ENCODE measurements around the gene MTA1.
A peak's percentile ranks its signal among the peaks of the same experiment; 100 is the strongest.

The MTA1 gene

GRCh38 chr14:105476097-105476830 lies 56.6 kb downstream of the MTA1 start:
- DNase-seq (ENCODE audit: low read depth in 2 of 2): no peak

DNA sequence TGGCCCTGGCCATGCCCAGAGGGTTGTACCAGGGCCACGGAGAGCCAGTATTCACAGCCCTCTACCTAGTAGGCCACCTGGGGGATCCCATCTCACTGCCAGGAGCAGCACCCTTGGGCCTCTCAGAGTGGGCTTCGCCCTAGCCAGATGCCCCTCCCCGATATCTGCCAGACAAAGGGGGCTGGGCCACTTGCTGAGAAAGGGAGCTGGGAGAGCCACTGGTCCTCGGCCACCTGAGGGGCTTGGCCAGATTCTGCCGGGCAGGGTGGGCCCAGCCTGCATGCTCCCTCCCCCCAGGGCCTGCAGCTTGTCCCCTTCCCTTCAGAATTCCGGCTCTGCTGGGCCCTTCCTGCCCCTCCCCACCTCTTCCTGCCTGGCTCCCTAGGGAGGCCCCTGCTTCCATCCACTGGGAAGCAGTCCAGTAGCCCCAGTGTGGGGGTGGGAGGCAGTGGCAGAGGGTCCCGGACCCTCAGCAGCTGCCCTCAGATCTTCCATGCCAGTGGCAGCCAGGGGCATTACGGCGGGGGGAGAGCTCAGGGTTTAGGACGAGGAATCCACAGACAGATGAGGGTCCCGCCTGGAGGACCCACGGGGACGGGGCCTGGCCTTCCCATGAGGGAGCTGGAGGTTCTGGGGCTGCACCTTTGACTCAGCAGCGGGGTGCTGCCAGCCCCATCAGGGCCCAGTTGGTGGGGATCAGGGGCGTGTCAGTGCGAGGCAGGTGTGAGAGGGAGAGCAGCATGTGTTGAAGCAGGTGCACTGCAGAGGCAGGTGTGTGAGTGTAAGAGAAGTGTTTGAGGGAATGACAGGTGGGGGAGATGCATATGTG lies 57.4 kb downstream of the MTA1 start:
- DNase-seq (ENCODE audit: low read depth in 2 of 2): no peak

DNA sequence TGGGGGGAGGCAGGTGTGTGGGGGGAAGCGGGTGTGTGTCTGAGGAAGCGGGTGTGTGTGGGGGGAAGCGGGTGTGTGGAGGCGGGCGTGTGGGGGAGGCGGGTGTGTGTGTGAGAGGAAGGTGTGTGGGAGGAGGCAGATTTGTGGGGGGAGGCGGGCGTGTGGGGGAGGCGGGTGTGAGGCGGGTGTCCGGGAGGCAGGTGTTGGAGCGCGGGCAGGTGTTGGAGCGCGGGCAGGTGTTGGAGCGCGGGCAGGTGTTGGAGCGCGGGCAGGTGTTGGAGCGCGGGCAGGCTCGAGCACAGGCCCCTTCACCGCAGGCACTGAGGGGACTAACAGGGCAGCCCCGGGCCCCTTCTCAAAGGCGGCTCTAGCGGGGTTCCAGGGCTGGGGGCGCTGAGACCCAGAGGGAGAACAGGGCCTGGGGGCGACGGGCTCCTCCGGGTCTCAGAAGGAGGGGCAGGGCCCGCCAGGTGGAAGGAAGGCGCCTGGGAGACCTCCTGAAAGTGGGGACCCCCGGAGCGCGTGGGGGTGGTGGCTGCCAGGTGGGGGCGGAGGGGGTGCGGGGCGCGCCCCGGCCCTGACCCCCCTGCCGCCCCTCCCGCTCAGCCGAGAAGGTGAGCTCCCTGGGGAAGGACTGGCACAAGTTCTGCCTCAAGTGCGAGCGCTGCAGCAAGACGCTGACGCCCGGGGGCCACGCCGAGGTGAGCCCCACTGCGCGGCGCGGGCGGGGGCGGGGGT lies 58.2 kb downstream of the MTA1 start:
- no peak for DNase-seq (ENCODE audit: low read depth in 2 of 2)

DNA sequence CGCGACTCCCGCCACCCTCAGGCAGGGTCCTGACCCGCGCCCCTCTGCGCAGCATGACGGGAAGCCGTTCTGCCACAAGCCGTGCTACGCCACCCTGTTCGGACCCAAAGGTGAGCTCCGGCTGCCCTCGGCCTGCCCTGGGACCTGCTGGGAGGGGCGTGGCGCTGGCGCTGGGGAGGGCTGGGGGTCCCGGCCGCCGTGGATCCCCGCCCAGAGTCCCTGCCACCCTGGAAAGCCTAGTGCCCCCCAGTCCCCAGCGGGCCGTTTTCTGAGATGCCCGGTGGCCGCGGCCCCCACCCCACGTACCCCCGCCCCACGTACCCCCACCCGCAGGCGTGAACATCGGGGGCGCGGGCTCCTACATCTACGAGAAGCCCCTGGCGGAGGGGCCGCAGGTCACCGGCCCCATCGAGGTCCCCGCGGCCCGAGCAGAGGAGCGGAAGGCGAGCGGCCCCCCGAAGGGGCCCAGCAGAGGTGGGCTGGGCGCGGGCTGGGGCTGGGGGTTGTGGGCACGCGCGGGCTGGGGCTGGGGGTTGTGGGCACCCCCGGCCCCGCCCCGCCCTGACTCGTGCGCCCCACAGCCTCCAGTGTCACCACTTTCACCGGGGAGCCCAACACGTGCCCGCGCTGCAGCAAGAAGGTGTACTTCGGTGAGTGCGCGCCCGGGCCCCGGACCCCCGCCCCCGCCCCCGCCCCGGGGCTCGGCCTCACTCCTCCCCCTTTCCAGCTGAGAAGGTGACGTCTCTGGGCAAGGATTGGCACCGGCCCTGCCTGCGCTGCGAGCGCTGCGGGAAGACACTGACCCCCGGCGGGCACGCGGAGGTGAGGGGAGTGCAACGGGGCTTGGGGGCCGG lies 59.0 kb downstream of the MTA1 start:
- no peak for DNase-seq (ENCODE audit: low read depth in 2 of 2)

DNA sequence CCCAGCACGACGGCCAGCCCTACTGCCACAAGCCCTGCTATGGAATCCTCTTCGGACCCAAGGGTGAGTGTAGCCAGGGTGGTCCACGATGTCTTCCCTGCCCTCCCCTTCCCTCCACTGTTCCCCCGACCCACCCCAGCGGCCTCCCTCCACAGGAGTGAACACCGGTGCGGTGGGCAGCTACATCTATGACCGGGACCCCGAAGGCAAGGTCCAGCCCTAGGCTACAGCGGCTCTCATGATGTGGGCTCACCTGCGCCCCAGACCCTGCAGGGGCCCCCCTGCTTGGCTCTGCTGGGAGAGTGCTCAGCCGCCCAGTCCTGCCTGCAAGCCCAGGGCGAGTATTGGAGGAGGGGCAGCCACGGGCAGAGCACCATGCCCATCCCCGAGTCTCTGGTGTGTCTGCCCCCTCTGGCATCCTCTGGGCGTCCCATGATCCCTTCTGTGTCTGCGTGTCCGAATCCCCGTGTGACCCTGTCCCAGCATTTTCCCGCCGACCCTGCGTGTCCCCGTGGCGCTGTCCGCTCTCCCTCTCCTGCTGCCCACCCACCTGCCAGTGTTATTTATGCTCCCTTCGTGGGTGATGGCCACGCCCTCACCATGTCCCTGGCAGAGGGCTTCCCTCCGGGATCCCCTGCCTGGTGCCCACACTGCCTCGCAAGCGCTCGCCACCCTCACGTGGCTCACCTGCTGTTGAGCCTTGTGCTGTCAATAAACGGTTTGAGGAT lies 60.0 kb downstream of the MTA1 start:
- DNase-seq (ENCODE audit: low read depth in 2 of 2): no peak

GRCh38 chr14:105480199-105480746 lies 60.6 kb downstream of the MTA1 start:
- no peak for DNase-seq (ENCODE audit: low read depth in 2 of 2)

- peak; percentile 83 to 91 for DNase-seq (ENCODE audit: low read depth in 2 of 2)
Measured at GRCh38 chr14:105480807-105481801, 61.5 kb downstream of the MTA1 start.

DNA sequence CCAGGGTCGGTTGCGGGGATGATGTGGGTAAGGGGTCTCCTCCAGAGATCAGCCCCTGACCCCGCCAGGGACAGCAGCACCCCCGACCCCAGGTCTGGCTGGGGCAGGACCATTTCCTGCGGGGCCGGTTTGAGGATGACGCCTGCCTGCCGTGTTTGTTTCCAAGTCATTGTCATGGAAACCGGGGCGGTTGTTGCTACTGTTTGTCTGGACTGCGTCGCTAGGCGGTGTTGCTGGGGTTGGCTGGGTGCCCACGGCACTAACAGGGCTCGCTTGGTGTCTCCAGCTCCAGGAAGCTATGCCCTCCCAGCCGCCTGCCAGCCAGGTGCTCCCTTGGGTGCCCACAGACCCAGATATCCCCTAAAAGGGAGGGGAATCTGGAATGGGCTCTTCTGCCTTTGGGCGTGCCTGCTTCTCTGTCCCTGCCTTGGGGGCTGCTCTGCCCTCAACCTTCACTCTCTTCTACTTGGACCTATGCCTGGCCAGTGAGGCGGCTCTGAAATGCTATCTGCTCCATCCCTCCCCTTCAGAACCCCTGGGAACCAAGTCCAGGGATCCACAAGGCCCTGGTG lies 62.3 kb downstream of the MTA1 start:
- DNase-seq (ENCODE audit: low read depth in 2 of 2): peak; percentile 82 to 89

- DNase-seq (ENCODE audit: low read depth in 2 of 2): no peak
Measured at GRCh38 chr14:105482486-105483110, 63.0 kb downstream of the MTA1 start.

DNA sequence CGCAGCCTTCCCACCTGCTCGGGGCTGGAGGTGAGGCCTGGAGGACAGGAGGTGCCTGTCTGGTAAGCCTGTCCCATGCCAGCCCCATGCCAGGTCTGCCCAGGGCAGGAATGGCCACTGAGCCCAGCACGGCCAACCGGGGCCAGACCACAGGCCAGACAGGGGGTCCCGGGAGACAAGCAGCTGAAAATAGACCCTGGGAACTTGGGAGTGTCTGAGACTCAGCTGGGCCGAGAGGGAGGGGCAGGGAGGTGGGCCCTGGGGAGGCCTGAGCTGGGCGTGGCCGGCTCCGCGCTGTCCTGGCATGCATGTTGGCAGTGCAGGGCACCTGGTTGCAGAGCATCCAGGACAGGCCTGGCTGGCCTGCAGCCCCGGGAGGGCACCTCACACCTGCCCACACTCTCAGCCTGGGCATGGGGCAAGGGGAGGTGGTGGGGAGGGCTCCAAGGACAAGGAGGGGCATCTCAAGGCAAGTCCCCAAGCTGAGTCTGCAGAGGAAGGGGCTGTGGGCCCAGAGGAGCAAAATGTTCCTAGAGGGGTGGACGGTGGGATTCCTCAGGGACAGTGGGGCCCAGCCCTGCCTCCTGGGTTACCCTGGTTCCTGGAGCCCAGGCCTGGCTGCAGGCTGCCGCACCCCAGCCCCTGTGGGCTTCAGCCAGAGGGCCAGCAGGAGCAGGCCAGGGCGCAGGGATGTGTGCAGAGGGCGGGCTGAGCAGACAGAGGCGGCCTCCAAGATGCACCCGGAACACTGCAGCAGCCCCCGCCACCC lies 63.9 kb downstream of the MTA1 start:
- DNase-seq (ENCODE audit: low read depth in 2 of 2): no peak

GRCh38 chr14:105484069-105484996 lies 64.7 kb downstream of the MTA1 start:
- DNase-seq (ENCODE audit: low read depth in 2 of 2): no peak

- no peak for DNase-seq (ENCODE audit: low read depth in 2 of 2)
Measured at GRCh38 chr14:105484997-105485393, 65.4 kb downstream of the MTA1 start.

- peak in 1 of 2 donors; percentile 48 for DNase-seq (ENCODE audit: low read depth in 2 of 2)
Measured at GRCh38 chr14:105485739-105486162, 66.1 kb downstream of the MTA1 start.

DNA sequence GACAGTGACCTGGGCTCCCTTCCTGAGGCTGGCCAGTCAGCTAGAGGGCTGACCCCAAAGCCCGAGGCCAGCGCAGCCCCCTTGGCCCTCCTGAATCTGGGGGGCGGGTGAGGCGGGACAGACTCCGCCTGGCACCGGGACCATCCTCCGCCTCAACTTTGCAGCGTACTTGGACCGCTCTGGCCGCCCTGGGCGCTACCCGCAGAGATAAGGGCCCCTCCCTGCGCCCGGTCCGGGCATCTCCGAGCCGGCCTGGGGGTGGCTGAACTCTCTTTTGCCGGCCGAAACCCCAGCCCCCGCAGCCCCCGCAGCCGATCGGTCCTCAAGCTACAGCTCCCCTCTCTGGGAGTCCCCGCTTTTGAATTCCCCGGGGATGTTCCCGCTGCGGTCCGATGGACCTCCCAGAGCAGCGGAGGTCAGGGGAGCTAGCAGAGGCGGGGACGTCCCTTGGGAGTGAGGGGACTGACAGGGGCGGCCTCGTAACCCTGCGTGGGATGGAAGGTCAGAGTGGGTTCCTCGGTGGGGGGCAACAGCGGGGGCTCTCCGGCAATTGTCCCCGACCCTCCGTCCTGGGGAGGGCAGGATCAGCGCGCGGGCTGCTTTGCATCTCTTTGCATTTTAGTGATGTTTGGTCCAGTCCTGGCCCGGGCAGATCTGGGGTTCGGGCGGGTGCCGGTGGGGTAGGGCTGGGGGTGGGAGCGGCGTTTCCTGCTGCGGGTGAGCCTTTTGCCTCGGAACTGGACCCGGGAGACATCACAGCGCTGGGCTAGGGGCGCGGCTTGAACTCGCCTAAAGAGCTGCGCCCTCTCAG lies 66.7 kb downstream of the MTA1 start, which contains the start of gene CRIP1:
Gene CRIP1, plus strand, starts transcription at position 724 of the 811 bp plus-strand sequence. CDS start 374 bp downstream, outside the sequence.
- DNase-seq (ENCODE audit: low read depth in 2 of 2): no peak

DNA sequence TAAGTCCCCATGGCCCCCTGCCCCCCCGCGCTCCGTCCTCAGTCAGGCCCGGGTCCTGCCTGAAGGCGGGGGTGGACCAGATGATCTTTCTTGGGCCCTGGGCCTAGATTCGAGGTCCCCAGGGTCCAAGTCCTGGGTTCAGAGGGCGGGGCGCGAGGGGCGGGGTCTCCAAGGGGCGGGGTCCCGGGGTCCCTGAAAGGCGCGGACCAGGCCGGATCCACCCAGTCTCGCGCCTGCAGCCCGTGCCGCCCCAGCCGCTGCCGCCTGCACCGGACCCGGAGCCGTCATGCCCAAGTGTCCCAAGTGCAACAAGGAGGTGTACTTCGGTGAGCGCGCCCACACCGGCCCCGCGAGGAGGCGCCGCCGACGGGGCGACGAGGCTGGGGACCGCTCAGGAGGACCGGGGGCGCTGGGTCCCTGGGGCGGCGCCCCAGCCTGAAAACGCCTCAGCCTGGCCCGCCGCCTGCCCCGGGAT lies 67.4 kb downstream of the MTA1 start:
- DNase-seq (ENCODE audit: low read depth in 2 of 2): peak in 1 of 2 donors; percentile 60
